GM12873 (cell line): ENCODE measurements around the gene TP73.

ENCODE experiments used
- CTCF ChIP-seq: IDR thresholded peaks from 2 replicates; pipeline ENCODE4 v1.5.1; 2012; ENCODE audit warnings: low read depth, mild to moderate bottlenecking, moderate library complexity, low read length, control low read depth; ENCODE audit not compliant: insufficient read depth; ENCODE audit errors: missing control alignments

Gene TP73

GRCh38 chr1:3747903-3748302 lies 95.6 kb downstream of the TP73 start:
- TF ChIP-seq CTCF = no peak

- TF ChIP-seq CTCF = no peak
These were observed 97.2 kb downstream of the TP73 start for GRCh38 chr1:3749512-3749911.

GRCh38 chr1:3750741-3751140 lies 98.4 kb downstream of the TP73 start:
- TF ChIP-seq CTCF = no peak

- no peak for TF ChIP-seq CTCF
These were observed 100.2 kb downstream of the TP73 start, which contains the start of gene CCDC27 for GRCh38 chr1:3752400-3752945. TSS of gene CCDC27 (plus strand) at chr1:3752450. CDS start at chr1:3752482, 32 bp downstream.

GRCh38 chr1:3753656-3754454 lies 101.5 kb downstream of the TP73 start:
- TF ChIP-seq CTCF = no peak

- no peak for TF ChIP-seq CTCF
These were observed 104.1 kb downstream of the TP73 start for GRCh38 chr1:3756394-3756793.

- no peak for TF ChIP-seq CTCF
These were observed 106.8 kb downstream of the TP73 start for GRCh38 chr1:3759164-3759563.
